GM12878 (cell line): ENCODE measurements around the gene RND2. TPM values are rescaled to one million over a fixed set of nuclear protein-coding genes. Genes with fewer than 3 reads are reported as not detected.

Experiments used
- ATAC-seq: fragments of 200-7000 bp; cut with Tn5 transposase; 3 replicates; pipeline ENCODE4 v1.9.1; 2020; ENCODE audit warnings: mild to moderate bottlenecking, moderate library complexity
- BruUV-seq: library from RNA; stranded (reverse); fragments of 400-500 nt; replicated peaks from 2 replicates; lab custom pipeline; 2021; lab: Mats Ljungman, UMichigan
- CTCF ChIA-PET: fragments of 300-600 bp; sonication (Branson Sonifier 250); formaldehyde crosslinking; extraction: SDS; loops from one replicate; lab custom pipeline; 2021; ENCODE audit warnings: inconsistent platforms; lab: Yijun Ruan, JAX
- POLR2A ChIA-PET: fragments of 350-600 bp; formaldehyde crosslinking; extraction: SDS; loops from one replicate; lab custom pipeline; 2021; ENCODE audit warnings: inconsistent platforms; lab: Charles Lee
- RAD21 ChIA-PET: fragments of 300-600 bp; sonication (Branson Sonifier 250); formaldehyde crosslinking; loops from one replicate; lab custom pipeline; 2023; ENCODE audit warnings: antibody characterized with exemption; ENCODE audit not compliant: unreplicated experiment; lab: Charles Lee
- SMC1A ChIA-PET: fragments of 300-600 bp; sonication (Branson Sonifier 250); formaldehyde crosslinking; loops from one replicate; lab custom pipeline; 2023; ENCODE audit not compliant: unreplicated experiment, uncharacterized antibody; lab: Charles Lee
- DNase-seq: peaks from one replicate; pipeline ENCODE4 v3.0.0-alpha.2; 2011; ENCODE audit warnings: low read depth, low spot score
- FAIRE-seq: peaks from 3 replicates; lab custom pipeline; 2011; peaks lifted over from hg19 to GRCh38; lab: Jason Lieb, UNC
- H2AFZ ChIP-seq: 2 replicates; pipeline ENCODE4 v1.6.0; 2011; ENCODE audit warnings: low read depth, low read length, control low read depth; ENCODE audit not compliant: control insufficient read depth
- H3K27ac ChIP-seq: 2 replicates; pipeline ENCODE4 v1.5.1; 2011; ENCODE audit warnings: control low read depth; ENCODE audit not compliant: control insufficient read depth, insufficient read depth
- H3K27me3 ChIP-seq, 2 experiments: replicated peaks in 1 of 2; 2 replicates each; pipeline versions ENCODE4 v1.6.0 to v1.6.1; 2011; ENCODE audit warnings: low read length in 1 of 2; ENCODE audit not compliant: control insufficient read depth in 2 of 2, insufficient read depth in 2 of 2
- H3K36me3 ChIP-seq, 2 experiments: 2 replicates each; pipeline ENCODE4 v1.5.1; 2011; ENCODE audit warnings: low read length in 1 of 2; ENCODE audit not compliant: control insufficient read depth in 2 of 2, insufficient read depth in 2 of 2
- H3K4me1 ChIP-seq: 2 replicates; pipeline ENCODE4 v1.6.1; 2011; ENCODE audit warnings: mild to moderate bottlenecking, low read length, moderate library complexity, mixed read lengths; ENCODE audit not compliant: control insufficient read depth, insufficient read depth
- H3K4me2 ChIP-seq: 2 replicates; pipeline ENCODE4 v1.6.0; 2011; ENCODE audit warnings: control low read depth; ENCODE audit not compliant: control insufficient read depth, insufficient read depth
- H3K4me3 ChIP-seq: fragments of 200-600 bp; sonication (generic); 2 replicates; pipeline ENCODE4 v1.5.1; 2016
- H3K79me2 ChIP-seq: 2 replicates; pipeline ENCODE4 v1.6.0; 2011; ENCODE audit warnings: low read length; ENCODE audit not compliant: control insufficient read depth, insufficient read depth
- H3K9ac ChIP-seq: 2 replicates; pipeline ENCODE4 v1.8.0; 2011; ENCODE audit warnings: low read length, control low read depth, mixed read lengths; ENCODE audit not compliant: control insufficient read depth, insufficient read depth
- H3K9me3 ChIP-seq: replicated peaks from 3 replicates; pipeline ENCODE4 v1.5.1; 2011; ENCODE audit warnings: mild to moderate bottlenecking, low read length; ENCODE audit not compliant: control insufficient read depth, insufficient read depth
- H4K20me1 ChIP-seq: 2 replicates; pipeline ENCODE4 v1.6.0; 2011; ENCODE audit not compliant: control insufficient read depth, insufficient read depth
- CBX3 ChIP-seq: fragments of 200-600 bp; sonication (generic); IDR thresholded peaks from 2 replicates; pipeline ENCODE4 v1.6.1; 2016; ENCODE audit warnings: low read depth, borderline replicate concordance
- CREM ChIP-seq: IDR thresholded peaks from 2 replicates; pipeline ENCODE4 v1.6.1; 2014; ENCODE audit warnings: antibody characterized with exemption, low read depth
- EZH2 ChIP-seq: IDR thresholded peaks from 2 replicates; pipeline ENCODE4 v1.6.1; 2012; ENCODE audit warnings: low read depth, mild to moderate bottlenecking, control low read depth, inconsistent platforms, low read length, borderline replicate concordance; ENCODE audit not compliant: control insufficient read depth
- FOXK2 ChIP-seq: fragments of 450-650 bp; IDR thresholded peaks from 2 replicates; pipeline ENCODE4 v1.6.1; 2017; ENCODE audit warnings: mild to moderate bottlenecking, moderate library complexity
- JUNB ChIP-seq: IDR thresholded peaks from 2 replicates; pipeline ENCODE4 v1.6.1; 2016; ENCODE audit warnings: antibody characterized with exemption, mild to moderate bottlenecking
- NRF1 ChIP-seq: conservative IDR thresholded peaks from 2 replicates; pipeline ENCODE4 v1.6.1; 2011; ENCODE audit warnings: mild to moderate bottlenecking, low read depth, low read length, improper control_type of control experiment
- POLR2A ChIP-seq: IDR thresholded peaks from 2 replicates; pipeline ENCODE4 v1.6.1; 2011; ENCODE audit warnings: low read depth, mild to moderate bottlenecking, low read length
- RAD21 ChIP-seq: IDR thresholded peaks from 2 replicates; pipeline ENCODE4 v1.6.1; 2011; ENCODE audit warnings: mild to moderate bottlenecking, low read depth, low read length, moderate library complexity; ENCODE audit not compliant: insufficient read depth
- RELB ChIP-seq: fragments of 450-650 bp; IDR thresholded peaks from 2 replicates; pipeline ENCODE4 v1.6.1; 2017; ENCODE audit warnings: low read depth, mild to moderate bottlenecking, moderate library complexity
- SPI1 ChIP-seq: IDR thresholded peaks from 2 replicates; pipeline ENCODE4 v1.6.1; 2011; ENCODE audit warnings: low read depth, mild to moderate bottlenecking, low read length, moderate library complexity, borderline replicate concordance; ENCODE audit not compliant: insufficient read depth
- ZNF207 ChIP-seq: fragments of 450-650 bp; IDR thresholded peaks from 2 replicates; pipeline ENCODE4 v1.6.1; 2014; ENCODE audit warnings: antibody characterized with exemption, mild to moderate bottlenecking, borderline replicate concordance
- ZNF592 ChIP-seq: fragments of 450-650 bp; IDR thresholded peaks from 2 replicates; pipeline ENCODE4 v1.6.1; 2017; ENCODE audit warnings: mild to moderate bottlenecking, moderate library complexity
- WGBS: methylation state at CpG from one replicate; pipeline ENCODE4 v1.1.6; 2016; ENCODE audit warnings: low lambda C conversion rate; ENCODE audit not compliant: insufficient replicate concordance, insufficient coverage; ENCODE audit errors: missing lambda C conversion rate; 5-methylcytosine and 5-hydroxymethylcytosine counted together
- in situ Hi-C: fragments of 300-500 bp; cut with MboI; formaldehyde crosslinking; loops from 9 replicates; pipeline ENCODE4 v1.14.3; 2018; ENCODE audit warnings: mixed read lengths
- intact Hi-C: fragments of 100-400 bp; cut with micrococcal nuclease; formaldehyde crosslinking; loops from one replicate; pipeline ENCODE4 v1.14.2; 2022; ENCODE audit not compliant: unreplicated experiment
- polyA plus RNA-seq, 11 experiments: library from polyadenylated mRNA; depleted of rRNA in 4 of 11; unstranded in 6 of 11; stranded (reverse) in 5 of 11; fragments of >200 nt; fragmentation: Nextera tagmentation in 4 of 11; fragmentation: Illumina TruSeq in 1 of 11; extraction: Ambion mirVana in 4 of 11; extraction: Trizol in 1 of 11; gene quantifications; 1 replicate in 1 of 11; 2 replicates in 10 of 11; pipeline versions ENCODE4 v1.2.1 to v1.2.3, GENCODE V29; 2011 to 2016; ENCODE audit warnings: inconsistent platforms in 2 of 11, missing spikeins in 2 of 11, low read depth in 1 of 11
- total RNA-seq, 4 experiments: library from RNA; depleted of rRNA in 3 of 4; stranded (reverse); fragments of >200 nt in 3 of 4; fragmentation: Illumina TruSeq in 1 of 4; extraction: Trizol in 1 of 4; gene quantifications; 2 replicates each; pipeline versions ENCODE4 v1.2.1 to v1.2.3, GENCODE V29; 2013 to 2021
- TF ChIP-seq, protein P1 (sequence below): fragments of 450-650 bp; conservative IDR thresholded peaks from 2 replicates; pipeline ENCODE4 v1.6.1; 2017; ENCODE audit warnings: mild to moderate bottlenecking, moderate library complexity

Gene RND2
- total and polyA plus RNA-seq, 10 of the 15 experiments (the other 5 are each of a cell fraction or from before 2014, with no cell fraction given): 0.01 to 0.05 (median 0.03) TPM; not detected in 6

DNA sequence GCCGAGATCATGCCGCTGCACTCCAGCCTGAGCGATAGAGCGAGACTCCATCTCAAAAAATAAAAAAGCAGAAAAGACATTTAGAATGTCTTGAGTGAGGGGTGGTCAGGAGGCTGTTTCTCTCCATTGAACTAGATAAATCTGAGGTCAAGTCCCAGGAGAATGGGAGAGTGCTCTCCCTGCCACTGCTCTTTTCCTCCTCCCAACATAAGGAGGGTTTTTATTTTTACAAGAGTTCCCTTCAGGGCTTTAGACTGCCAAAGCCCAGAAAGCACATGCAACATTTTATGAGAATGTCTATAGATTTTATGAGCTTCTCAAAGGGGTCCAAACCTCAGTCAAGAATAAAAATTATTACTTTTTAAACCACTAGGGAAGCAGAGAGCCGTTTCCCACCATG, 1.6 kb downstream of the RND2 start (continued):
- TF ChIP-seq, protein P1, sequence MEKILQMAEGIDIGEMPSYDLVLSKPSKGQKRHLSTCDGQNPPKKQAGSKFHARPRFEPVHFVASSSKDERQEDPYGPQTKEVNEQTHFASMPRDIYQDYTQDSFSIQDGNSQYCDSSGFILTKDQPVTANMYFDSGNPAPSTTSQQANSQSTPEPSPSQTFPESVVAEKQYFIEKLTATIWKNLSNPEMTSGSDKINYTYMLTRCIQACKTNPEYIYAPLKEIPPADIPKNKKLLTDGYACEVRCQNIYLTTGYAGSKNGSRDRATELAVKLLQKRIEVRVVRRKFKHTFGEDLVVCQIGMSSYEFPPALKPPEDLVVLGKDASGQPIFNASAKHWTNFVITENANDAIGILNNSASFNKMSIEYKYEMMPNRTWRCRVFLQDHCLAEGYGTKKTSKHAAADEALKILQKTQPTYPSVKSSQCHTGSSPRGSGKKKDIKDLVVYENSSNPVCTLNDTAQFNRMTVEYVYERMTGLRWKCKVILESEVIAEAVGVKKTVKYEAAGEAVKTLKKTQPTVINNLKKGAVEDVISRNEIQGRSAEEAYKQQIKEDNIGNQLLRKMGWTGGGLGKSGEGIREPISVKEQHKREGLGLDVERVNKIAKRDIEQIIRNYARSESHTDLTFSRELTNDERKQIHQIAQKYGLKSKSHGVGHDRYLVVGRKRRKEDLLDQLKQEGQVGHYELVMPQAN: no peak
- TF ChIP-seq EZH2 (no peak), ZNF207 (no peak), CREM (no peak), RELB (no peak), RAD21 (no peak)

- DNase-seq (no peak), ATAC-seq (no peak), FAIRE-seq (no peak)
- Histone ChIP-seq H3K4me1 (peaks cover 7% of the 10 kb centered on the region; the same call in 1 of the 2 replicates), H3K4me2 (no peak overlapping the region), H3K79me2 (no peaks in the 10 kb centered on the region), H3K27ac (no peak overlapping the region), H3K36me3 (no peaks in the 10 kb centered on the region), H2AFZ (no peak overlapping the region), H3K27me3 (no peaks in the 10 kb centered on the region), H3K4me3 (no peak overlapping the region), H3K9ac (no peak overlapping the region), H3K9me3 (no peaks in the 10 kb centered on the region), H4K20me1 (no peaks in the 10 kb centered on the region)
- intact Hi-C loops (no loop called here), in situ Hi-C loops (loop anchor here (10.0 kb wide), 1 partner anchor 187 kb away; the partner anchor contains the start of gene TMEM106A)
- POLR2A ChIA-PET: no interaction called here
- CTCF ChIA-PET: no interaction called here
- RAD21 ChIA-PET: no interaction called here
- WGBS: 33% methylated on average over 9 of the region's 9 CpGs
- TF ChIP-seq NRF1: no peak
- no peak for TF ChIP-seq POLR2A
- TF ChIP-seq CBX3: no peak
- TF ChIP-seq SPI1: no peak
- TF ChIP-seq ZNF592: no peak
- no peak for TF ChIP-seq JUNB
- TF ChIP-seq FOXK2: no peak
- SMC1A ChIA-PET: no interaction called here
- BruUV-seq: no TSS peak
Observed at GRCh38 chr17:43027091-43028032, 2.3 kb downstream of the RND2 start.
